Effector memory CD8-positive, alpha-beta T cell (primary cell): Measurements from ENCODE around the gene PAPLN.

Source experiments
- ATAC-seq: fragments of 150-1000 bp; cut with Tn5 transposase; replicated peaks from 2 replicates; pipeline ENCODE4 v1.10.0; 2021; ENCODE audit warnings: mild to moderate bottlenecking, moderate library complexity
- DNase-seq, 3 experiments: peaks; one replicate each; pipeline ENCODE4 v3.0.0; 2021
- H3K27ac Mint-ChIP-seq, 2 donors: one replicate each; pipeline ENCODE4 v1.8.0; 2022; ENCODE audit warnings: mild to moderate bottlenecking in 2 of 2, mixed read lengths in 2 of 2, moderate library complexity in 2 of 2
- H3K27me3 Mint-ChIP-seq, 2 donors: one replicate each; pipeline ENCODE4 v1.8.0; 2022; ENCODE audit warnings: mixed read lengths in 2 of 2
- H3K36me3 Mint-ChIP-seq: one replicate; pipeline ENCODE4 v1.8.0; 2022; ENCODE audit warnings: mild to moderate bottlenecking, moderate library complexity, mixed read lengths; ENCODE audit not compliant: insufficient read depth
- H3K4me1 Mint-ChIP-seq, 2 donors: one replicate each; pipeline ENCODE4 v1.8.0; 2022; ENCODE audit warnings: low read depth in 2 of 2, mixed read lengths in 2 of 2
- H3K4me3 Mint-ChIP-seq, 2 donors: one replicate each; pipeline ENCODE4 v1.8.0; 2022; ENCODE audit warnings: mild to moderate bottlenecking in 2 of 2, mixed read lengths in 2 of 2, moderate library complexity in 2 of 2
- H3K9me3 Mint-ChIP-seq, 2 donors: one replicate each; pipeline ENCODE4 v1.8.0; 2022; ENCODE audit warnings: mixed read lengths in 2 of 2

The PAPLN gene

GRCh38 chr14:73234586-73235394, 2.5 kb upstream of the PAPLN start:
- ATAC-seq (no peak), DNase-seq (no peak)
- H3K4me1 Mint-ChIP-seq = peaks cover 7 to 8% of the 10 kb centered on the region in 2 donors
- no peak overlapping the region for H3K27ac Mint-ChIP-seq
- H3K4me3 Mint-ChIP-seq = peak overlapping the region in 1 of 2 donors; percentile 33
- H3K36me3 Mint-ChIP-seq = no peaks in the 10 kb centered on the region
- no peaks in the 10 kb centered on the region for H3K9me3 Mint-ChIP-seq
- peaks cover 56 to 72% of the 10 kb centered on the region in 2 donors for H3K27me3 Mint-ChIP-seq

- Mint-ChIP-seq H3K4me3 (peak overlapping the region in 1 of 2 donors; percentile 53), H3K27me3 (peaks cover 64 to 81% of the 10 kb centered on the region in 2 donors), H3K9me3 (no peaks in the 10 kb centered on the region), H3K36me3 (no peaks in the 10 kb centered on the region), H3K27ac (no peak overlapping the region), H3K4me1 (peaks cover 7 to 8% of the 10 kb centered on the region in 2 donors)
- no peak for ATAC-seq
- DNase-seq = no peak
These were observed 1.7 kb upstream of the PAPLN start for GRCh38 chr14:73235531-73236155.

GRCh38 chr14:73236157-73236556, 1.1 kb upstream of the PAPLN start:
- Mint-ChIP-seq H3K36me3 (peaks cover 2% of the 10 kb centered on the region), H3K4me3 (peak overlapping the region in 1 of 2 donors; percentile 53), H3K27me3 (peaks cover 69 to 86% of the 10 kb centered on the region in 2 donors), H3K27ac (no peak overlapping the region), H3K9me3 (no peaks in the 10 kb centered on the region), H3K4me1 (peaks cover 7 to 8% of the 10 kb centered on the region in 2 donors)
- no peak for DNase-seq
- ATAC-seq = no peak

GRCh38 chr14:73236752-73237218, 521 bp upstream of the PAPLN start:
- Mint-ChIP-seq H3K36me3 (peaks cover 3% of the 10 kb centered on the region), H3K27me3 (peaks cover 75 to 92% of the 10 kb centered on the region in 2 donors), H3K4me3 (peak overlapping the region; percentile 52 to 53), H3K4me1 (peaks cover 7 to 8% of the 10 kb centered on the region in 2 donors), H3K9me3 (no peaks in the 10 kb centered on the region), H3K27ac (no peak overlapping the region)
- DNase-seq = no peak
- ATAC-seq = no peak

- no peak for ATAC-seq
- H3K4me3 Mint-ChIP-seq = peak overlapping the region; percentile 36 to 53
- no peaks in the 10 kb centered on the region for H3K9me3 Mint-ChIP-seq
- no peak overlapping the region for H3K27ac Mint-ChIP-seq
- peaks cover 83 to 95% of the 10 kb centered on the region in 2 donors for H3K27me3 Mint-ChIP-seq
- H3K4me1 Mint-ChIP-seq = peaks cover 11 to 12% of the 10 kb centered on the region in 2 donors
- peaks cover 3% of the 10 kb centered on the region for H3K36me3 Mint-ChIP-seq
- DNase-seq = no peak
These were observed 599 bp downstream of the PAPLN start for GRCh38 chr14:73237786-73238423.

GRCh38 chr14:73238424-73238852, 1.1 kb downstream of the PAPLN start:
- H3K9me3 Mint-ChIP-seq = no peaks in the 10 kb centered on the region
- H3K36me3 Mint-ChIP-seq = peaks cover 3% of the 10 kb centered on the region
- H3K27ac Mint-ChIP-seq = no peak overlapping the region
- peaks cover 12% of the 10 kb centered on the region in 2 donors for H3K4me1 Mint-ChIP-seq
- peaks cover 82 to 95% of the 10 kb centered on the region in 2 donors for H3K27me3 Mint-ChIP-seq
- peak overlapping the region; percentile 15 to 36 for H3K4me3 Mint-ChIP-seq
- no peak for DNase-seq
- ATAC-seq = no peak

GRCh38 chr14:73238941-73239340, 1.6 kb downstream of the PAPLN start:
- DNase-seq = no peak
- Mint-ChIP-seq H3K27me3 (peaks cover 77 to 95% of the 10 kb centered on the region in 2 donors), H3K4me1 (peaks cover 12% of the 10 kb centered on the region in 2 donors), H3K36me3 (peaks cover 3% of the 10 kb centered on the region), H3K9me3 (no peaks in the 10 kb centered on the region), H3K4me3 (no peak overlapping the region), H3K27ac (no peak overlapping the region)
- ATAC-seq = no peak

- DNase-seq (no peak), ATAC-seq (no peak)
- H3K9me3 Mint-ChIP-seq = no peaks in the 10 kb centered on the region
- peaks cover 12% of the 10 kb centered on the region in 2 donors for H3K4me1 Mint-ChIP-seq
- no peak overlapping the region for H3K4me3 Mint-ChIP-seq
- peaks cover 70 to 95% of the 10 kb centered on the region in 2 donors for H3K27me3 Mint-ChIP-seq
- H3K36me3 Mint-ChIP-seq = peaks cover 3% of the 10 kb centered on the region
- no peak overlapping the region for H3K27ac Mint-ChIP-seq
These were observed 2.3 kb downstream of the PAPLN start for GRCh38 chr14:73239393-73240241.

- Mint-ChIP-seq H3K4me1 (peaks cover 12 to 17% of the 10 kb centered on the region in 2 donors), H3K36me3 (peaks cover 3% of the 10 kb centered on the region), H3K27me3 (peaks cover 57 to 90% of the 10 kb centered on the region in 2 donors), H3K4me3 (no peak overlapping the region), H3K9me3 (no peaks in the 10 kb centered on the region), H3K27ac (no peak overlapping the region)
- no peak for DNase-seq
- ATAC-seq = no peak
These were observed 3.6 kb downstream of the PAPLN start for GRCh38 chr14:73240816-73241480.

- Mint-ChIP-seq H3K4me1 (peaks cover 13 to 19% of the 10 kb centered on the region in 2 donors), H3K27ac (no peak overlapping the region), H3K36me3 (peaks cover 7% of the 10 kb centered on the region), H3K27me3 (peaks cover 50 to 83% of the 10 kb centered on the region in 2 donors), H3K4me3 (no peak overlapping the region), H3K9me3 (no peaks in the 10 kb centered on the region)
- DNase-seq = no peak
- no peak for ATAC-seq
These were observed 4.3 kb downstream of the PAPLN start for GRCh38 chr14:73241481-73242165.

- no peaks in the 10 kb centered on the region for H3K9me3 Mint-ChIP-seq
- peak overlapping the region in 1 of 2 donors; percentile 30 for H3K4me3 Mint-ChIP-seq
- peaks cover 7% of the 10 kb centered on the region for H3K36me3 Mint-ChIP-seq
- peaks cover 15 to 21% of the 10 kb centered on the region in 2 donors for H3K4me1 Mint-ChIP-seq
- H3K27ac Mint-ChIP-seq = no peak overlapping the region
- DNase-seq (no peak), ATAC-seq (no peak)
- peaks cover 43 to 75% of the 10 kb centered on the region in 2 donors for H3K27me3 Mint-ChIP-seq
These were observed 5.1 kb downstream of the PAPLN start for GRCh38 chr14:73242357-73242901.

GRCh38 chr14:73243341-73243740, 6.0 kb downstream of the PAPLN start:
- ATAC-seq = no peak
- peaks cover 7% of the 10 kb centered on the region for H3K36me3 Mint-ChIP-seq
- DNase-seq = no peak
- no peak overlapping the region for H3K4me3 Mint-ChIP-seq
- H3K4me1 Mint-ChIP-seq = peaks cover 24 to 28% of the 10 kb centered on the region in 2 donors
- H3K27ac Mint-ChIP-seq = no peak overlapping the region
- H3K27me3 Mint-ChIP-seq = peaks cover 41 to 71% of the 10 kb centered on the region in 2 donors
- no peaks in the 10 kb centered on the region for H3K9me3 Mint-ChIP-seq
